Measurements from ENCODE around the gene MICAL2.

GRCh38 chr11:12088531-12088930, 21.9 kb upstream of the MICAL2 start:
- TF ChIP-seq, protein P1, sequence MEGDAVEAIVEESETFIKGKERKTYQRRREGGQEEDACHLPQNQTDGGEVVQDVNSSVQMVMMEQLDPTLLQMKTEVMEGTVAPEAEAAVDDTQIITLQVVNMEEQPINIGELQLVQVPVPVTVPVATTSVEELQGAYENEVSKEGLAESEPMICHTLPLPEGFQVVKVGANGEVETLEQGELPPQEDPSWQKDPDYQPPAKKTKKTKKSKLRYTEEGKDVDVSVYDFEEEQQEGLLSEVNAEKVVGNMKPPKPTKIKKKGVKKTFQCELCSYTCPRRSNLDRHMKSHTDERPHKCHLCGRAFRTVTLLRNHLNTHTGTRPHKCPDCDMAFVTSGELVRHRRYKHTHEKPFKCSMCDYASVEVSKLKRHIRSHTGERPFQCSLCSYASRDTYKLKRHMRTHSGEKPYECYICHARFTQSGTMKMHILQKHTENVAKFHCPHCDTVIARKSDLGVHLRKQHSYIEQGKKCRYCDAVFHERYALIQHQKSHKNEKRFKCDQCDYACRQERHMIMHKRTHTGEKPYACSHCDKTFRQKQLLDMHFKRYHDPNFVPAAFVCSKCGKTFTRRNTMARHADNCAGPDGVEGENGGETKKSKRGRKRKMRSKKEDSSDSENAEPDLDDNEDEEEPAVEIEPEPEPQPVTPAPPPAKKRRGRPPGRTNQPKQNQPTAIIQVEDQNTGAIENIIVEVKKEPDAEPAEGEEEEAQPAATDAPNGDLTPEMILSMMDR (IDR thresholded peaks at IDR 0.05), result no peak
- no peak for TF ChIP-seq POLR2A (IDR thresholded peaks at IDR 0.05)

All from thyroid gland (tissue), 4 donors.